Vagina (tissue), 2 donors: ENCODE measurements around the gene NSG1.

Experiments
- POLR2A ChIP-seq, 2 donors: fragments of 450-650 bp; IDR thresholded peaks; one replicate each; pipeline ENCODE4 v1.6.1; 2017; ENCODE audit warnings: antibody characterized with exemption in 2 of 2, mild to moderate bottlenecking in 2 of 2, moderate library complexity in 2 of 2
- POLR2AphosphoS5 ChIP-seq, 2 donors: sonication (generic); formaldehyde crosslinking; IDR thresholded peaks; one replicate each; pipeline ENCODE4 v1.9.0; 2017; ENCODE audit warnings: antibody characterized with exemption in 2 of 2, mild to moderate bottlenecking in 2 of 2, low read depth in 1 of 2; ENCODE audit not compliant: insufficient read depth in 1 of 2
- TF ChIP-seq, protein P1 (sequence below), 3 experiments: fragments of 450-650 bp in 2 of 3; fragments of 200-600 bp in 1 of 3; sonication (generic) in 1 of 3; IDR thresholded peaks; one replicate each; pipeline ENCODE4 v1.5.1; 2017 to 2019; ENCODE audit warnings: antibody characterized with exemption in 3 of 3, mild to moderate bottlenecking in 2 of 3, moderate library complexity in 2 of 3

DNA sequence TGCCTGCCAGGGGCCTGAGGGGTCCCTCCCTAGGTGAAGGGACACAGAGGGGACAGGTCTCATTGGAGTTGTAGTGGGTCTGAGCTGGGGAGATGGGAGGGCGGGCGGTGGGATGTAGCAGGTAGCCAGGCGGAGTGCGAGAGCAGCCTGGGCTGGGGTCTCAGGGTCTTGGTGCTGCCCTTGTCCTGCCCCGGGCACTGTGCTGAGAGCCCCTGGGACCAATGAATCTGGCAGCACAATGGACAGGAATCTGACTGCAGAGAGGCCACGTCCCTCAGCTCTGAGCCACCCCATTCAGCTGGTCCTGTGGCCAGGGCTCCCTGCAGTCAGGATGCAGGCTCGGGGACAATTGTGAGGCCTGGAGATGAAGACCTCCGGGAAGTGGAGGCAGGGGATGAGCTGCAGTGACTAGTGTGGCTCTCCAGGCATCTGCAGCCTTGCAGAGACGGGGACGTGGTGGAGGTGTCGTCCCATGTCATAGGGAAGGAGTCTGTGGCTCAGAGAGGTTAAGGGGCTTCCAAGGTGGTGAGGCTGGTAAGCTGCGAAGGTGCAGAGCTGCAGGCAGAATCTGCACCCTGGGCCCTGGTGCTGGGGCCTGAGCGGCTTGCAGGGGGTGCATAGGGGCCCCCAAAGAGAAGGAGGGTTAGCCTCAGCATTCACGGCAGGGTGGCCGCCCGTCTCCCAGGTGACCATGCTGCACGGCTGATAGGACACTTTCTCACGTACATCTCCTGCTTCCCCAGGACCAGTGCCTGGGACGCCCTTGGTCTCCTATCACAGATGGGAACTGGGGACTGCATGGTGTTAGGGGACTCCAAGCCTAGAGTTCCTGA, 20.6 kb downstream of the NSG1 start:
- TF ChIP-seq POLR2A (IDR thresholded peaks at IDR 0.05) (no peak), POLR2AphosphoS5 (IDR thresholded peaks at IDR 0.05; ENCODE audit: insufficient read depth in 1 of 2, low read depth in 1 of 2) (no peak)
- TF ChIP-seq, protein P1, sequence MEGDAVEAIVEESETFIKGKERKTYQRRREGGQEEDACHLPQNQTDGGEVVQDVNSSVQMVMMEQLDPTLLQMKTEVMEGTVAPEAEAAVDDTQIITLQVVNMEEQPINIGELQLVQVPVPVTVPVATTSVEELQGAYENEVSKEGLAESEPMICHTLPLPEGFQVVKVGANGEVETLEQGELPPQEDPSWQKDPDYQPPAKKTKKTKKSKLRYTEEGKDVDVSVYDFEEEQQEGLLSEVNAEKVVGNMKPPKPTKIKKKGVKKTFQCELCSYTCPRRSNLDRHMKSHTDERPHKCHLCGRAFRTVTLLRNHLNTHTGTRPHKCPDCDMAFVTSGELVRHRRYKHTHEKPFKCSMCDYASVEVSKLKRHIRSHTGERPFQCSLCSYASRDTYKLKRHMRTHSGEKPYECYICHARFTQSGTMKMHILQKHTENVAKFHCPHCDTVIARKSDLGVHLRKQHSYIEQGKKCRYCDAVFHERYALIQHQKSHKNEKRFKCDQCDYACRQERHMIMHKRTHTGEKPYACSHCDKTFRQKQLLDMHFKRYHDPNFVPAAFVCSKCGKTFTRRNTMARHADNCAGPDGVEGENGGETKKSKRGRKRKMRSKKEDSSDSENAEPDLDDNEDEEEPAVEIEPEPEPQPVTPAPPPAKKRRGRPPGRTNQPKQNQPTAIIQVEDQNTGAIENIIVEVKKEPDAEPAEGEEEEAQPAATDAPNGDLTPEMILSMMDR (IDR thresholded peaks at IDR 0.05): no peak
